ENCODE measurements around the gene OR52W1.

The OR52W1 gene

GRCh38 chr11:6199174-6199810, at the start of gene OR52W1:
OR52W1 (plus strand) TSS chr11:6199224; CDS start chr11:6199224, 0 bp downstream.
- no peak for DNase-seq

GRCh38 chr11:6151117-6151516, 47.9 kb upstream of the OR52W1 start:
- DNase-seq: no peak

- no peak for DNase-seq
Observed at GRCh38 chr11:6152126-6152525, 46.9 kb upstream of the OR52W1 start.

GRCh38 chr11:6156628-6157359, 42.2 kb upstream of the OR52W1 start:
- no peak for DNase-seq

GRCh38 chr11:6170226-6170625, 28.8 kb upstream of the OR52W1 start, which contains the start of gene OR52B2:
OR52B2 (minus strand) TSS chr11:6170326; CDS start chr11:6170326, 0 bp downstream.
- DNase-seq: no peak

- DNase-seq: no peak
Observed at GRCh38 chr11:6175440-6175839, 23.6 kb upstream of the OR52W1 start.

GRCh38 chr11:6191742-6192141, 7.3 kb upstream of the OR52W1 start:
- DNase-seq: no peak

GRCh38 chr11:6194065-6194581, 4.9 kb upstream of the OR52W1 start:
- no peak for DNase-seq

GRCh38 chr11:6196396-6196795, 2.6 kb upstream of the OR52W1 start:
- DNase-seq: no peak

- no peak for DNase-seq
Observed at GRCh38 chr11:6197466-6198200, 1.4 kb upstream of the OR52W1 start.

- no peak for DNase-seq
Observed at GRCh38 chr11:6200975-6201374, 2.0 kb downstream of the OR52W1 start.

- DNase-seq: no peak
Observed at GRCh38 chr11:6201481-6201880, 2.5 kb downstream of the OR52W1 start.

GRCh38 chr11:6202041-6202440, 3.0 kb downstream of the OR52W1 start:
- DNase-seq: no peak

GRCh38 chr11:6203327-6203726, 4.3 kb downstream of the OR52W1 start:
- no peak for DNase-seq

GRCh38 chr11:6204706-6205105, 5.7 kb downstream of the OR52W1 start:
- no peak for DNase-seq

- DNase-seq: no peak
Observed at GRCh38 chr11:6205366-6205765, 6.3 kb downstream of the OR52W1 start, which contains the start of gene C11orf42. C11orf42 (plus strand) TSS chr11:6205557; CDS start chr11:6205616, 59 bp downstream.

- no peak for DNase-seq
Observed at GRCh38 chr11:6206456-6207180, 7.6 kb downstream of the OR52W1 start.

GRCh38 chr11:6209801-6210200, 10.8 kb downstream of the OR52W1 start:
- DNase-seq: no peak

- DNase-seq: no peak
Observed at GRCh38 chr11:6210274-6210955, 11.4 kb downstream of the OR52W1 start.

- DNase-seq: no peak
Observed at GRCh38 chr11:6214530-6214929, 15.5 kb downstream of the OR52W1 start.

GRCh38 chr11:6216501-6216900, 17.5 kb downstream of the OR52W1 start:
- no peak for DNase-seq

- no peak for DNase-seq
Observed at GRCh38 chr11:6217722-6218121, 18.7 kb downstream of the OR52W1 start.

All from stimulated activated CD4-positive, alpha-beta T cell treated with anti-CD3 and anti-CD28 coated beads, Interleukin-2, amount 100 ng/mL, for 24 hours (primary cell).